ENCODE data around the gene MLC1.

- TF ChIP-seq CTCF (IDR thresholded peaks at IDR 0.05) (no peak), ZFX (IDR thresholded peaks at IDR 0.05; ENCODE audit: borderline replicate concordance) (no peak)
Observed at GRCh38 chr22:50061824-50062355, 23.3 kb downstream of the MLC1 start.
